T47D (cell line): ENCODE results near the gene ANKRD10.
A peak's percentile ranks its signal among the peaks of the same experiment; 100 is the strongest.

Source experiments
- DNase-seq, 2 experiments: peaks; one replicate each; pipeline versions ENCODE4 v3.0.0 to v3.0.0-alpha.2; 2011 to 2012; ENCODE audit warnings: low read depth in 1 of 2, low spot score in 1 of 2
- JUND ChIP-seq: IDR thresholded peaks from 2 replicates; pipeline ENCODE4 v1.6.1; 2012; ENCODE audit warnings: low read depth
- in situ Hi-C: cut with HindIII; loops from 2 replicates; pipeline ENCODE4 v1.10.0; 2016; ENCODE audit warnings: low sequenced_read_pairs, low pct_unique_long_range_greater_than_20kb

The ANKRD10 gene

GRCh38 chr13:110904748-110905147 lies 10.1 kb downstream of the ANKRD10 start:
- no peak for TF ChIP-seq JUND
- in situ Hi-C loops: no loop called here
- DNase-seq: no peak

- in situ Hi-C loops: no loop called here
- DNase-seq: no peak
- no peak for TF ChIP-seq JUND
Observed at GRCh38 chr13:110902370-110902769, 12.5 kb downstream of the ANKRD10 start.

GRCh38 chr13:110897521-110897920 lies 17.3 kb downstream of the ANKRD10 start:
- DNase-seq: no peak
- no peak for TF ChIP-seq JUND
- in situ Hi-C loops: no loop called here

GRCh38 chr13:110897014-110897413 lies 17.9 kb downstream of the ANKRD10 start:
- no peak for DNase-seq
- TF ChIP-seq JUND: no peak
- in situ Hi-C loops: no loop called here

- DNase-seq: peak in 1 of 2 experiments; percentile 77
- in situ Hi-C loops: no loop called here
- TF ChIP-seq JUND: no peak
Observed at GRCh38 chr13:110894086-110894485, 20.8 kb downstream of the ANKRD10 start.

GRCh38 chr13:110893571-110893970 lies 21.3 kb downstream of the ANKRD10 start:
- DNase-seq: no peak
- in situ Hi-C loops: no loop called here
- no peak for TF ChIP-seq JUND

GRCh38 chr13:110890279-110891165 lies 24.3 kb downstream of the ANKRD10 start:
- DNase-seq: no peak
- TF ChIP-seq JUND: no peak
- in situ Hi-C loops: no loop called here

GRCh38 chr13:110888390-110888789 lies 26.5 kb downstream of the ANKRD10 start:
- DNase-seq: no peak
- in situ Hi-C loops: no loop called here
- TF ChIP-seq JUND: no peak

GRCh38 chr13:110887597-110888333 lies 27.1 kb downstream of the ANKRD10 start:
- in situ Hi-C loops: no loop called here
- TF ChIP-seq JUND: no peak

GRCh38 chr13:110886870-110887596 lies 27.8 kb downstream of the ANKRD10 start:
- DNase-seq: no peak
- TF ChIP-seq JUND: no peak

More at GRCh38 chr13:110887597-110888333, 27.1 kb downstream of the ANKRD10 start:
- no peak for DNase-seq

GRCh38 chr13:110885966-110886869 lies 28.7 kb downstream of the ANKRD10 start:
- in situ Hi-C loops: no loop called here
- DNase-seq: peak in 1 of 2 experiments; percentile 31

More at GRCh38 chr13:110886870-110887596, 27.8 kb downstream of the ANKRD10 start:
- in situ Hi-C loops: no loop called here

More at GRCh38 chr13:110885966-110886869, 28.7 kb downstream of the ANKRD10 start:
- no peak for TF ChIP-seq JUND
